GM10266 (cell line): ENCODE data around the gene RGS6.

Source experiments
- DNase-seq: peaks from one replicate; pipeline ENCODE4 v3.0.0; 2012; ENCODE audit errors: extremely low spot score
- CTCF ChIP-seq: IDR thresholded peaks from 2 replicates; pipeline ENCODE4 v1.5.1; 2012; ENCODE audit warnings: mild to moderate bottlenecking, low read depth; ENCODE audit not compliant: control insufficient read depth, insufficient read depth; ENCODE audit errors: missing control alignments

The RGS6 gene

GRCh38 chr14:72514660-72515025, 582.4 kb downstream of the RGS6 start:
- no peak for TF ChIP-seq CTCF
- DNase-seq = no peak

- DNase-seq = no peak
- TF ChIP-seq CTCF = no peak
Observed at GRCh38 chr14:72515779-72516770, 583.8 kb downstream of the RGS6 start.

- TF ChIP-seq CTCF = peak; percentile 95
- no peak for DNase-seq
Observed at GRCh38 chr14:72516936-72517700, 584.9 kb downstream of the RGS6 start.

GRCh38 chr14:72517736-72518135, 585.5 kb downstream of the RGS6 start:
- DNase-seq = no peak

GRCh38 chr14:72518809-72519377, 586.7 kb downstream of the RGS6 start:
- no peak for TF ChIP-seq CTCF
- DNase-seq = peak; percentile 44

More at GRCh38 chr14:72517736-72518135, 585.5 kb downstream of the RGS6 start:
- no peak for TF ChIP-seq CTCF

- no peak for DNase-seq
- TF ChIP-seq CTCF = no peak
Observed at GRCh38 chr14:72519543-72519942, 587.3 kb downstream of the RGS6 start.

- DNase-seq = no peak
- TF ChIP-seq CTCF = no peak
Observed at GRCh38 chr14:72521045-72521444, 588.8 kb downstream of the RGS6 start.
